Breast epithelium (tissue), 4 donors: ENCODE data around the gene MYEOV. TPM values are rescaled to one million over a fixed set of nuclear protein-coding genes. Genes with fewer than 3 reads are reported as not detected.
A peak's percentile ranks its signal among the peaks of the same experiment; 100 is the strongest.

Experiments used
- DNase-seq, 2 donors: peaks; one replicate each; pipeline ENCODE4 v3.0.0-alpha.2; 2019; ENCODE audit warnings: low spot score in 2 of 2
- H3K27ac ChIP-seq, 2 donors: fragments of 200-600 bp; sonication (generic) in 1 of 2; one replicate each; pipeline ENCODE4 v1.5.1; 2016 to 2019; ENCODE audit warnings: mild to moderate bottlenecking in 1 of 2
- H3K27me3 ChIP-seq, 2 donors: fragments of 200-600 bp; sonication (generic) in 1 of 2; one replicate each; pipeline versions ENCODE4 v1.5.1 to v1.6.0; 2017 to 2019; ENCODE audit warnings: control low read depth in 1 of 2, mild to moderate bottlenecking in 1 of 2
- H3K36me3 ChIP-seq: fragments of 200-600 bp; one replicate; pipeline ENCODE4 v1.5.1; 2019
- H3K4me1 ChIP-seq, 2 donors: fragments of 200-600 bp; sonication (generic); one replicate each; pipeline ENCODE4 v1.5.1; 2016 to 2019; ENCODE audit warnings: control low read depth in 1 of 2
- H3K4me3 ChIP-seq, 3 donors: fragments of 200-600 bp; sonication (generic); 1 replicate in 2 of 3; 2 replicates in 1 of 3; pipeline ENCODE4 v1.5.1; 2016 to 2019; ENCODE audit warnings: mild to moderate bottlenecking in 3 of 3, moderate library complexity in 2 of 3
- H3K9me3 ChIP-seq, 2 donors: fragments of 200-600 bp; sonication (generic) in 1 of 2; one replicate each; pipeline ENCODE4 v1.5.1; 2016 to 2019; ENCODE audit warnings: control low read depth in 1 of 2
- CTCF ChIP-seq, 3 donors: fragments of 450-650 bp; IDR thresholded peaks; one replicate each; pipeline ENCODE4 v1.5.1; 2016 to 2017; ENCODE audit warnings: antibody characterized with exemption in 3 of 3, mild to moderate bottlenecking in 3 of 3, moderate library complexity in 3 of 3
- POLR2A ChIP-seq: fragments of 450-650 bp; IDR thresholded peaks from one replicate; pipeline ENCODE4 v1.6.1; 2016; ENCODE audit warnings: antibody characterized with exemption, mild to moderate bottlenecking, moderate library complexity
- POLR2AphosphoS5 ChIP-seq, 3 donors: sonication (generic); formaldehyde crosslinking; IDR thresholded peaks; one replicate each; pipeline ENCODE4 v1.6.1; 2017; ENCODE audit warnings: antibody characterized with exemption in 3 of 3
- intact Hi-C: fragments of 100-400 bp; cut with DNase I; formaldehyde crosslinking; loops from one replicate; pipeline ENCODE4 v1.15.1; 2023; ENCODE audit warnings: low total_unique reads
- total RNA-seq, 3 donors: library from RNA; depleted of rRNA; stranded (reverse); fragments of >200 nt; gene quantifications; one replicate each; pipeline ENCODE4 v1.1.0, GENCODE V29; 2016

MYEOV gene
- total RNA-seq, 3 donors from 2014 or later, result 2.8 to 22.0 (median 18.7) TPM

GRCh38 chr11:69298267-69299022 lies 4.5 kb downstream of the MYEOV start:
- H3K36me3 ChIP-seq, result no peaks in the 10 kb centered on the region
- peak; percentile 70 to 77 for DNase-seq
- H3K9me3 ChIP-seq, result no peaks in the 10 kb centered on the region
- peaks cover 9 to 22% of the 10 kb centered on the region in 2 donors for H3K4me1 ChIP-seq
- peak overlapping the region; percentile 84 to 93 for H3K27ac ChIP-seq
- TF ChIP-seq POLR2A, result no peak
- peak in 1 of 3 donors; percentile 12 for TF ChIP-seq POLR2AphosphoS5 (IDR thresholded peaks at IDR 0.05)
- H3K27me3 ChIP-seq, result no peaks in the 10 kb centered on the region
- peak overlapping the region; percentile 11 to 53 (median 27) for H3K4me3 ChIP-seq
- intact Hi-C loops, result loop anchor here (10.0 kb wide), 1 partner anchor 346 kb away; the partner anchor contains the start of gene CCND1

- peak overlapping the region in 1 of 3 donors; percentile 53 for H3K4me3 ChIP-seq
- H3K4me1 ChIP-seq, result peaks cover 9 to 22% of the 10 kb centered on the region in 2 donors
- DNase-seq, result no peak
- TF ChIP-seq POLR2A, result no peak
- no peak for TF ChIP-seq POLR2AphosphoS5 (IDR thresholded peaks at IDR 0.05)
- TF ChIP-seq CTCF (IDR thresholded peaks at IDR 0.05), result no peak
- intact Hi-C loops, result loop anchor here (10.0 kb wide), 1 partner anchor 346 kb away; the partner anchor contains the start of gene CCND1
- no peaks in the 10 kb centered on the region for H3K9me3 ChIP-seq
- peak overlapping the region; percentile 84 to 93 for H3K27ac ChIP-seq
- H3K27me3 ChIP-seq, result no peaks in the 10 kb centered on the region
- no peaks in the 10 kb centered on the region for H3K36me3 ChIP-seq
Observed at GRCh38 chr11:69299023-69299461, 5.1 kb downstream of the MYEOV start.

GRCh38 chr11:69299572-69299971 lies 5.6 kb downstream of the MYEOV start:
- H3K9me3 ChIP-seq, result no peaks in the 10 kb centered on the region
- H3K27ac ChIP-seq, result no peak overlapping the region
- no peak for DNase-seq
- no peak for TF ChIP-seq POLR2AphosphoS5 (IDR thresholded peaks at IDR 0.05)
- TF ChIP-seq POLR2A, result no peak
- TF ChIP-seq CTCF (IDR thresholded peaks at IDR 0.05), result no peak
- no peaks in the 10 kb centered on the region for H3K27me3 ChIP-seq
- peaks cover 9 to 22% of the 10 kb centered on the region in 2 donors for H3K4me1 ChIP-seq
- no peak overlapping the region for H3K4me3 ChIP-seq
- intact Hi-C loops, result loop anchor here (10.0 kb wide), 1 partner anchor 345 kb away; the partner anchor contains the start of gene CCND1
- H3K36me3 ChIP-seq, result no peaks in the 10 kb centered on the region

GRCh38 chr11:69300120-69301060 lies 6.4 kb downstream of the MYEOV start:
- intact Hi-C loops, result no loop called here
- Histone ChIP-seq H3K4me1 (peaks cover 9 to 22% of the 10 kb centered on the region in 2 donors), H3K9me3 (no peaks in the 10 kb centered on the region), H3K27me3 (no peaks in the 10 kb centered on the region), H3K36me3 (no peaks in the 10 kb centered on the region), H3K27ac (no peak overlapping the region), H3K4me3 (no peak overlapping the region)
- DNase-seq, result no peak
- TF ChIP-seq CTCF (IDR thresholded peaks at IDR 0.05), result no peak
- no peak for TF ChIP-seq POLR2A
- no peak for TF ChIP-seq POLR2AphosphoS5 (IDR thresholded peaks at IDR 0.05)

- H3K9me3 ChIP-seq, result no peaks in the 10 kb centered on the region
- H3K27ac ChIP-seq, result peak overlapping the region in 1 of 2 donors; percentile 17
- intact Hi-C loops, result no loop called here
- no peaks in the 10 kb centered on the region for H3K36me3 ChIP-seq
- no peaks in the 10 kb centered on the region for H3K27me3 ChIP-seq
- H3K4me1 ChIP-seq, result peaks cover 9 to 22% of the 10 kb centered on the region in 2 donors
- no peak for TF ChIP-seq POLR2A
- no peak for TF ChIP-seq CTCF (IDR thresholded peaks at IDR 0.05)
- no peak for TF ChIP-seq POLR2AphosphoS5 (IDR thresholded peaks at IDR 0.05)
- no peak for DNase-seq
- H3K4me3 ChIP-seq, result no peak overlapping the region
Observed at GRCh38 chr11:69301081-69301454, 7.1 kb downstream of the MYEOV start.
